Measurements from ENCODE around the gene KCNH2. TPM values are rescaled to one million over a fixed set of nuclear protein-coding genes. Genes with fewer than 3 reads are reported as not detected.

Gene KCNH2
- total RNA-seq, 6 donors from 2014 or later, result 0.59 to 5.7 (median 3.1) TPM

DNA sequence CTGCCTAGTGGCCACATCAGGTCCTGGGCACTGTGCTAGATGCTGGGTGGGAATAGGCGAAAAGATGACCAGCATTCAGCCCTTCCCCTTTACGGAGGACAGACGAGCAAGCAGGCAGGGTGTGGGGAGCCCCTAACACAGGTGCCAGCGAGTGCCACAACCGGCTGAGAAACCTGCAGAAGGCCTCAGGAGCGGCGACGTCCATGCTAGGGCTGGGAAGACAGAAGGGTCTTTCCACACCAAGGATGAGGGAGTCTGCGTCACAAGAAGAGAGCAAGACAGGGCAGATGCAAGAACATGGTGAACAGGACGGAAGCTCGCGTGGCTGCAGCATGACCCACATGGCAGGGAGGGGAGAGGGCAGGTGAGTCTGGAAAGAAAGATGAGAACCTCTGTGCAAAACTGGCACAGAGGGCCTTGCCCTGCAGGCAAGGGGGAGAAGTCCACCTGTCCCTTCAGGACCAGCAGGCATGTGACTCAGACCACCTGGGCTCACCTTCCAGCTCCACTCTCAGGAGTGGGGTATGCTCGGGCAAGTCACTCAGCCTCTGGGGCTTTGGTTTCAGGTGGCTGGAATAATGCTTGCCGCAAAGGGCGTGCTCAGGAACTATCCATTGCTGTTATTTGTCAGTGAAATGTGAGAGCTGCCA lies 36.6 kb downstream of the KCNH2 start:
- ATAC-seq (ENCODE audit: low FRiP score in 2 of 2) (no peak), DNase-seq (no peak)
- Histone ChIP-seq H3K36me3 (no peaks in the 10 kb centered on the region), H3K9me3 (no peaks in the 10 kb centered on the region), H3K27me3 (no peaks in the 10 kb centered on the region), H3K4me3 (no peak overlapping the region), H3K27ac (no peak overlapping the region), H3K4me1 (peaks cover 0 to 14% (median 8%) of the 10 kb centered on the region in 4 donors)
- TF ChIP-seq POLR2A (IDR thresholded peaks at IDR 0.05) (no peak), POLR2AphosphoS5 (IDR thresholded peaks at IDR 0.05) (no peak), EP300 (IDR thresholded peaks at IDR 0.05) (no peak)
- TF ChIP-seq, protein P1, sequence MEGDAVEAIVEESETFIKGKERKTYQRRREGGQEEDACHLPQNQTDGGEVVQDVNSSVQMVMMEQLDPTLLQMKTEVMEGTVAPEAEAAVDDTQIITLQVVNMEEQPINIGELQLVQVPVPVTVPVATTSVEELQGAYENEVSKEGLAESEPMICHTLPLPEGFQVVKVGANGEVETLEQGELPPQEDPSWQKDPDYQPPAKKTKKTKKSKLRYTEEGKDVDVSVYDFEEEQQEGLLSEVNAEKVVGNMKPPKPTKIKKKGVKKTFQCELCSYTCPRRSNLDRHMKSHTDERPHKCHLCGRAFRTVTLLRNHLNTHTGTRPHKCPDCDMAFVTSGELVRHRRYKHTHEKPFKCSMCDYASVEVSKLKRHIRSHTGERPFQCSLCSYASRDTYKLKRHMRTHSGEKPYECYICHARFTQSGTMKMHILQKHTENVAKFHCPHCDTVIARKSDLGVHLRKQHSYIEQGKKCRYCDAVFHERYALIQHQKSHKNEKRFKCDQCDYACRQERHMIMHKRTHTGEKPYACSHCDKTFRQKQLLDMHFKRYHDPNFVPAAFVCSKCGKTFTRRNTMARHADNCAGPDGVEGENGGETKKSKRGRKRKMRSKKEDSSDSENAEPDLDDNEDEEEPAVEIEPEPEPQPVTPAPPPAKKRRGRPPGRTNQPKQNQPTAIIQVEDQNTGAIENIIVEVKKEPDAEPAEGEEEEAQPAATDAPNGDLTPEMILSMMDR (IDR thresholded peaks at IDR 0.05), result no peak
- 80 to 87% methylated on average over 14 to 15 of the region's 15 CpGs for WGBS, 2 donors

DNA sequence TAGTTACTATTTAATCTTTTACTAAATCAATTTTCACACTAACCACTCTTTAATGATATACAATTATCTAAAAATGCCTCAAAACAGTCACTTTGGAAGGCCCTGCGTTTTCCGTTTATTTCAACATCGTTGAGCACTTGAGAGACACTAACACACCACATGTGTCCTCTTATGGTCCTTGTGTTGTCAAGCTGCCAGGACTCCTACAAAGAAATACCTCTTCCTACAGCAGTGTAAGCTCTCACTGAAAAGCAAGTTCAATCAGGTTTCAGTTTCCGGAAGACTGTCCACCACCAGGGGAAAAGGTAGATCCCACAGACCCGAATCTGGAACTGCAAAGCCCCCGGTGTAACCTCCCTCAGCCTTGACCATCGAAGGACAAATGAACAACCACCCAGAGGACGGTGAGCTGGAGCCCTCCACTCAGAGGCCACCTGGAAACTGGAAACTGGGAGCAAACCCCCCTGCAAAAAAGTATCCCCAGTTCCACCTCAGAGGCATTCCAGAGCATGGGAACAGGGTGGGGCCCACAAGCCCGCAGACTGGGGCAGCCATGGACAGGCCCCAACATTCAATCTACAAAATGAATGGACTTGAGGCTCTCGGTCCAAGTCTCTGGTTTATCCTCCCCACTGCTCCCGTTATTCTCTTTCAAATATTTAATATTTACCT lies 37.6 kb downstream of the KCNH2 start:
- 68 to 71% methylated on average over 7 to 11 of the region's 11 CpGs for WGBS, 2 donors

DNA sequence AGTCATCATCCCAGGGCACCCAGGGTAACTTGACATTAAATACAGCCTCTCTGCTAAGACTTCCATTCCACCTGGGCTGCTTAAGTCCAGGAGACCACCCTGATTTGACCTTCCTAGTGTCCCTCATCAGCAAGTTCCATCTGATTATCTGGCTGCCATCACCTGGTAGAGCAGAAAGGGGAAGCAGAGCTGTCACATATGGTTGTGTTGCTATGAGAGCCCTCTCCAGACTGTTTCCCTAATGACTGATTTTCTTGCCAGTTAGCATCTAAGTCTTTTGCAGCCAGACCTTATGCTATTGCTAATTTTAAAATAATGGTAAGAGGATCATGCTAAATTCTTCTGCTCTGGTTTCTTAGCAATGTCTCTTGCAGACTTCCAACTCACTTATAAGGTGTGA lies 38.7 kb downstream of the KCNH2 start:
- Histone ChIP-seq H3K4me3 (no peak overlapping the region), H3K27ac (no peak overlapping the region), H3K4me1 (peaks cover 0 to 14% (median 8%) of the 10 kb centered on the region in 4 donors), H3K27me3 (no peaks in the 10 kb centered on the region), H3K36me3 (no peaks in the 10 kb centered on the region), H3K9me3 (no peaks in the 10 kb centered on the region)
- ATAC-seq (ENCODE audit: low FRiP score in 2 of 2) (no peak), DNase-seq (no peak)
- TF ChIP-seq EP300 (IDR thresholded peaks at IDR 0.05) (no peak), POLR2AphosphoS5 (IDR thresholded peaks at IDR 0.05) (no peak), POLR2A (IDR thresholded peaks at IDR 0.05) (no peak)
- TF ChIP-seq, protein P1 (IDR thresholded peaks at IDR 0.05), result no peak

More for the DNA sequence above, 37.6 kb downstream of the KCNH2 start:
- Histone ChIP-seq H3K36me3 (no peaks in the 10 kb centered on the region), H3K9me3 (no peaks in the 10 kb centered on the region), H3K27ac (no peak overlapping the region), H3K4me1 (peaks cover 0 to 14% (median 8%) of the 10 kb centered on the region in 4 donors), H3K27me3 (no peaks in the 10 kb centered on the region), H3K4me3 (no peak overlapping the region)
- ATAC-seq (ENCODE audit: low FRiP score in 2 of 2) (no peak), DNase-seq (no peak)
- TF ChIP-seq, protein P1 (IDR thresholded peaks at IDR 0.05), result no peak
- no peak for TF ChIP-seq EP300 (IDR thresholded peaks at IDR 0.05)
- TF ChIP-seq POLR2AphosphoS5 (IDR thresholded peaks at IDR 0.05), result no peak
- TF ChIP-seq POLR2A (IDR thresholded peaks at IDR 0.05), result no peak

DNA sequence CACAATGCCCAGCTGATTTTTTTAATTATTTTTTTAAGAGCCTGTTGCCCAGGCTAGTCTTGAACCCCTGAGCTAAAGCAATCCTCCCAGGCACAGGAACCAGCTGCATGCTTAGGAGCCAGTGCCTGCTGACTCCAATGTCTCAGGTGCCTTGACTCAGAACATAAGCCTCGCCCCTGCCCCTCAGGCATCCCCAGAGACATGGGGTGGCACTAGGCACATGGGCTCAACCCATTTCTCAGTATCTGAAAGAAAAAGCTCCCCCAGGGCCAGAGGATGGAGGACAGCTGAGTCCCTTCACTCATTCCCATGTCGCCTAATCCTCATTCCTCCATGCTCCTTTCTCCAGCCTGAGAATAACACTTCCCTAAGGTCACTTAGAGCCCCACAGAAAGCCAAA lies 39.1 kb downstream of the KCNH2 start:
- H3K36me3 ChIP-seq, result no peaks in the 10 kb centered on the region
- H3K27ac ChIP-seq, result no peak overlapping the region
- H3K4me1 ChIP-seq, result peaks cover 0 to 14% (median 8%) of the 10 kb centered on the region in 4 donors
- H3K4me3 ChIP-seq, result no peak overlapping the region
- no peak for ATAC-seq (ENCODE audit: low FRiP score in 2 of 2)
- H3K27me3 ChIP-seq, result no peaks in the 10 kb centered on the region
- no peak for DNase-seq
- 75 to 87% methylated on average over 1 to 2 of the region's 2 CpGs for WGBS, 2 donors
- no peak for TF ChIP-seq EP300 (IDR thresholded peaks at IDR 0.05)
- no peak for TF ChIP-seq POLR2AphosphoS5 (IDR thresholded peaks at IDR 0.05)
- TF ChIP-seq, protein P1 (IDR thresholded peaks at IDR 0.05), result no peak
- no peak for TF ChIP-seq POLR2A (IDR thresholded peaks at IDR 0.05)
- no peaks in the 10 kb centered on the region for H3K9me3 ChIP-seq
